ENCODE measurements around the gene HHEX.
"Not testable (repeated sequence)": the region's sequence is repeated elsewhere in the genome, so short reads cannot be mapped to it uniquely, and the experiment has no call there.

GRCh38 chr10:92650864-92651263 is 38.9 kb upstream of the HHEX start:
- not testable (repeated sequence) for TF ChIP-seq CTCF (IDR thresholded peaks at IDR 0.05; ENCODE audit: low read depth, low read length, missing input control); EGR1 (IDR thresholded peaks at IDR 0.05; ENCODE audit: low read depth in 2 of 2); TAF1 (conservative IDR thresholded peaks at IDR 0.05); RAD21 (IDR thresholded peaks at IDR 0.05); MAX (IDR thresholded peaks at IDR 0.05); ZBTB33 (IDR thresholded peaks at IDR 0.05); YY1 (IDR thresholded peaks at IDR 0.05); JUND (IDR thresholded peaks at IDR 0.05); REST (IDR thresholded peaks at IDR 0.05)
